ENCODE results near the gene TMUB2.

TMUB2 gene

DNA sequence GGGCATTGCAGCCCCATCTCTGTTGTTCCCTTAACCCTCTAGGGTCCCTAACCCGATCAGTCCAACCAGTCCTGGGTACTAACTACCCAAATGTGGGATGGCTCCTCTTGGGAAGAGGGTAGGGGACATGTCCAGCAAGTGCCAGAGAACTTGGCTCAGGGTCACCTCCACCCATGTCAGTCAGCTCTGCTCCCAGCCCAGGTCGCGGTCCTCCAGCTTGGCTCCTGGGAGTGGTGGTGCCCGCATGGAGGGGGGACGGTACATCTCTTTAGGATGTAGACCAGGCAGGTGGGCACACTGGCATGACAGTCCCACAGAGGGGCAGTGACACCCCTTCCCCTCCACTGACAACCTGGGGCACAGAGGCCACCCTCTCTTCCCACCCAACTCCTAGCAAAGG is 6.0 kb downstream of the TMUB2 start:
- H3K9me2 ChIP-seq (replicated peaks; ENCODE audit: low read depth, low read length) = no peaks in the 10 kb centered on the region
- H3K36me3 ChIP-seq (ENCODE audit: insufficient read depth, low read length) = peaks cover 36% of the 10 kb centered on the region; the same call in 1 of the 2 replicates
- peaks cover 20% of the 10 kb centered on the region for H4K20me1 ChIP-seq (ENCODE audit: insufficient read depth, low read length, poor library complexity, severe bottlenecking)
- TF ChIP-seq EZH2phosphoT487 (IDR thresholded peaks at IDR 0.05; ENCODE audit: borderline replicate concordance) = no peak
- TF ChIP-seq, protein P1, sequence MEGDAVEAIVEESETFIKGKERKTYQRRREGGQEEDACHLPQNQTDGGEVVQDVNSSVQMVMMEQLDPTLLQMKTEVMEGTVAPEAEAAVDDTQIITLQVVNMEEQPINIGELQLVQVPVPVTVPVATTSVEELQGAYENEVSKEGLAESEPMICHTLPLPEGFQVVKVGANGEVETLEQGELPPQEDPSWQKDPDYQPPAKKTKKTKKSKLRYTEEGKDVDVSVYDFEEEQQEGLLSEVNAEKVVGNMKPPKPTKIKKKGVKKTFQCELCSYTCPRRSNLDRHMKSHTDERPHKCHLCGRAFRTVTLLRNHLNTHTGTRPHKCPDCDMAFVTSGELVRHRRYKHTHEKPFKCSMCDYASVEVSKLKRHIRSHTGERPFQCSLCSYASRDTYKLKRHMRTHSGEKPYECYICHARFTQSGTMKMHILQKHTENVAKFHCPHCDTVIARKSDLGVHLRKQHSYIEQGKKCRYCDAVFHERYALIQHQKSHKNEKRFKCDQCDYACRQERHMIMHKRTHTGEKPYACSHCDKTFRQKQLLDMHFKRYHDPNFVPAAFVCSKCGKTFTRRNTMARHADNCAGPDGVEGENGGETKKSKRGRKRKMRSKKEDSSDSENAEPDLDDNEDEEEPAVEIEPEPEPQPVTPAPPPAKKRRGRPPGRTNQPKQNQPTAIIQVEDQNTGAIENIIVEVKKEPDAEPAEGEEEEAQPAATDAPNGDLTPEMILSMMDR (conservative IDR thresholded peaks at IDR 0.05; ENCODE audit: low read length) = no peak
- H3K9me3 ChIP-seq (ENCODE audit: insufficient read depth, low read depth, low read length) = no peaks in the 10 kb centered on the region
- H3K9ac ChIP-seq (ENCODE audit: low read depth, low read length, poor library complexity, severe bottlenecking) = no peak overlapping the region
- no peak overlapping the region for H3K4me3 ChIP-seq (ENCODE audit: low read length, poor library complexity, severe bottlenecking)
- no peaks in the 10 kb centered on the region for H3K27me3 ChIP-seq (ENCODE audit: insufficient read depth, low read length, poor library complexity, severe bottlenecking)
- H3K79me2 ChIP-seq (ENCODE audit: insufficient read depth, low read length) = peaks cover 44% of the 10 kb centered on the region
- H3K4me2 ChIP-seq (ENCODE audit: low read depth, low read length, poor library complexity, severe bottlenecking) = no peak overlapping the region
- no peaks in the 10 kb centered on the region for H3F3A ChIP-seq (ENCODE audit: low read depth)
- no peak overlapping the region for H2AFZ ChIP-seq (ENCODE audit: low read length)
- H3K4me1 ChIP-seq (ENCODE audit: insufficient read depth, low read length, poor library complexity, severe bottlenecking) = peaks cover 16% of the 10 kb centered on the region

DNA sequence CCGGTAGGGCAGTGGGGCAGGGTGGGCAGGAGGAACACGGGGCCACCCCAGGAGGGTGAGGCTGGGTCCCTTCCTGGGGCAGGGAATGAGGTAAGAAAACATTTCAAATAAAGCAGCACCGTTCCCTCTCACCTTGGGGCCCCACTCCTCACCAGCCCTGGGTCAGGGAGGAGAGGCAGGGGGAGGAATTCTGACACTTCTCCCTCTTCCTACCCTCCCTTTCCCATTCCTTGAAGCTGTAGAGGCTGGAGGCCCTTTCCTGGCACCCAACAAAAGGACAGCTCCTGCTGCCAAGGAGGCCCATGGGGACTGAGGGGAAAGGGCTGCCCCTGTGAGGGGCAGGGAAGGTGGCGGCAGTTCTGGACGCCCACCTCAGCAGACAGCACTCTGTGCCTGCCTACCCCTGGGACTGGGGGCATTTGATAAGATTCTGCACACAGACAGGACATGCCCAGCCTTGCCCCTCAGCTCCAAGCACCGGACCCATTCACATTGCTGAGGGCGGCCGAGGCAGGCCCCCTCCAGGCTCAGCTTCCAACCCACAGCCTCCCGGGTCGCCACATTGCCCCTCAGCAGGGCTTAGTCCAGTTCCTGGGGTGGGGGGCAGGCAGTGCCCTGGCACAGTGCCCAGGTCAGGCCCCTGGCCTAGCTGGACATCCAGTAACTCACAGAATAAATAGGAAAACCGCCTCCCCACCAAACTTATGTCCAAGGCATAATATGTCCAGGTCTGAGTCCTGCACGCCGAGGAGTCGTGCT is 6.7 kb downstream of the TMUB2 start:
- TF ChIP-seq, protein P1 (conservative IDR thresholded peaks at IDR 0.05; ENCODE audit: low read length) = no peak
- TF ChIP-seq EZH2phosphoT487 (IDR thresholded peaks at IDR 0.05; ENCODE audit: borderline replicate concordance) = no peak
- Histone ChIP-seq H3K9ac (ENCODE audit: low read depth, low read length, poor library complexity, severe bottlenecking) (no peak overlapping the region), H3K36me3 (ENCODE audit: insufficient read depth, low read length) (peaks cover 36% of the 10 kb centered on the region; the same call in 1 of the 2 replicates), H3K4me2 (ENCODE audit: low read depth, low read length, poor library complexity, severe bottlenecking) (no peak overlapping the region), H3K9me2 (replicated peaks; ENCODE audit: low read depth, low read length) (no peaks in the 10 kb centered on the region), H4K20me1 (ENCODE audit: insufficient read depth, low read length, poor library complexity, severe bottlenecking) (peaks cover 28% of the 10 kb centered on the region), H3K9me3 (ENCODE audit: insufficient read depth, low read depth, low read length) (no peaks in the 10 kb centered on the region), H3K4me3 (ENCODE audit: low read length, poor library complexity, severe bottlenecking) (no peak overlapping the region), H3K27me3 (ENCODE audit: insufficient read depth, low read length, poor library complexity, severe bottlenecking) (no peaks in the 10 kb centered on the region), H3K4me1 (ENCODE audit: insufficient read depth, low read length, poor library complexity, severe bottlenecking) (peaks cover 16% of the 10 kb centered on the region), H3K79me2 (ENCODE audit: insufficient read depth, low read length) (peaks cover 44% of the 10 kb centered on the region), H3F3A (ENCODE audit: low read depth) (no peaks in the 10 kb centered on the region), H2AFZ (ENCODE audit: low read length) (no peak overlapping the region)

DNA sequence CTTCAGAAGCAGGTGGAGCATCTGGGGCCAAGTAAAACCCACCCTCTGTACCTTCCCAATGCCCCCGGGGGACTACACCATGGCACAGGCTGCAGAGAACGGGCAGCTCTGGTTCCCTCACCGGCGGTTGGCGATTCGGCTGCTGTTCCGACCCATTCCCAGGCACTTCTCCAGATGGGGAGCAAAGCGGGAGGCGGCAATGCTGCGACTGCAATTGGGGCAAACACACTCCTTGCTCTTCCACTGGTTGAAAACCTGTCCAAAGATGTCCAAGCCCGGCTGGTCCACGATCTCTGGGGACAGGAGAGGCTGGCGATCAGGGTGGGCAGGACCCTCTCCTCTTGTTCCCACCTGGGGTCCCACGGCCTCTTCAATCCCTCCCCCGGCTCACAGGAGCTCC is 10.3 kb downstream of the TMUB2 start:
- TF ChIP-seq, protein P1 (conservative IDR thresholded peaks at IDR 0.05; ENCODE audit: low read length) = no peak
- TF ChIP-seq EZH2phosphoT487 (IDR thresholded peaks at IDR 0.05; ENCODE audit: borderline replicate concordance) = no peak
- Histone ChIP-seq H2AFZ (ENCODE audit: low read length) (no peak overlapping the region), H3K27me3 (ENCODE audit: insufficient read depth, low read length, poor library complexity, severe bottlenecking) (no peaks in the 10 kb centered on the region), H3K4me3 (ENCODE audit: low read length, poor library complexity, severe bottlenecking) (peak overlapping the region; percentile 83), H3K9me3 (ENCODE audit: insufficient read depth, low read depth, low read length) (no peaks in the 10 kb centered on the region), H3K36me3 (ENCODE audit: insufficient read depth, low read length) (peaks cover 36% of the 10 kb centered on the region; the same call in 1 of the 2 replicates), H3K9ac (ENCODE audit: low read depth, low read length, poor library complexity, severe bottlenecking) (peak overlapping the region; percentile 89), H3K9me2 (replicated peaks; ENCODE audit: low read depth, low read length) (no peaks in the 10 kb centered on the region), H3K79me2 (ENCODE audit: insufficient read depth, low read length) (peaks cover 42% of the 10 kb centered on the region), H3K4me2 (ENCODE audit: low read depth, low read length, poor library complexity, severe bottlenecking) (peak overlapping the region; percentile 80), H3F3A (ENCODE audit: low read depth) (no peaks in the 10 kb centered on the region; the same call in 1 of the 2 replicates), H4K20me1 (ENCODE audit: insufficient read depth, low read length, poor library complexity, severe bottlenecking) (peaks cover 33% of the 10 kb centered on the region), H3K4me1 (ENCODE audit: insufficient read depth, low read length, poor library complexity, severe bottlenecking) (peaks cover 23% of the 10 kb centered on the region)

Data from Loucy (cell line).